Subcutaneous adipose tissue (tissue), 4 donors: ENCODE measurements around the gene TBX2. TPM values are rescaled to one million over a fixed set of nuclear protein-coding genes. Genes with fewer than 3 reads are reported as not detected.
A peak's percentile ranks its signal among the peaks of the same experiment; 100 is the strongest.

Experiments
- CTCF ChIP-seq: fragments of 450-650 bp; IDR thresholded peaks from one replicate; pipeline ENCODE4 v1.5.1; 2016; ENCODE audit warnings: low read depth, mild to moderate bottlenecking, control low read depth, antibody characterized with exemption, moderate library complexity
- total RNA-seq, 4 donors: library from RNA; depleted of rRNA; stranded (reverse); fragments of >200 nt; gene quantifications; one replicate each; pipeline ENCODE4 v1.1.0, GENCODE V29; 2016

The TBX2 gene
- total RNA-seq, 4 donors from 2014 or later, result 2.5 to 16.2 (median 4.1) TPM

DNA sequence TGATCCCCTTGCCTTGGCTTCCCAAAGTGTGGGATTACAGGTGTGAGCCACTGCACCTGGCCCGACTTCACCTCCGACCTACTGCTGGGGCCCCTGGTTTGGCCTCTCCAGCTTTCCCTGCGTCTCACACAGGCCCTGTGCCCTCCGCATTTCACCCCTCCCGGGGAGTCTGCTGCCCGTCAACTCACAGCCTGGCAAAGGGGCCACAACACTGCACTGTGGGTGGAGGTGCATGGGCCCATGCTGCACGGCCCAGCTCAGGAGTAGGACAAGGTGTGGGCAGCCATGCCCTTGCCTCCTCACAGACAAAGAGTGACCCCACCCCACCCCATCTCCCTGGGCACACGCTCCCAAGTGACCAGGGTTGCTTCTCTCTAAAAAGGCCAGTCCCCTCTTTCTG, 12.6 kb upstream of the TBX2 start:
- TF ChIP-seq CTCF, result no peak

DNA sequence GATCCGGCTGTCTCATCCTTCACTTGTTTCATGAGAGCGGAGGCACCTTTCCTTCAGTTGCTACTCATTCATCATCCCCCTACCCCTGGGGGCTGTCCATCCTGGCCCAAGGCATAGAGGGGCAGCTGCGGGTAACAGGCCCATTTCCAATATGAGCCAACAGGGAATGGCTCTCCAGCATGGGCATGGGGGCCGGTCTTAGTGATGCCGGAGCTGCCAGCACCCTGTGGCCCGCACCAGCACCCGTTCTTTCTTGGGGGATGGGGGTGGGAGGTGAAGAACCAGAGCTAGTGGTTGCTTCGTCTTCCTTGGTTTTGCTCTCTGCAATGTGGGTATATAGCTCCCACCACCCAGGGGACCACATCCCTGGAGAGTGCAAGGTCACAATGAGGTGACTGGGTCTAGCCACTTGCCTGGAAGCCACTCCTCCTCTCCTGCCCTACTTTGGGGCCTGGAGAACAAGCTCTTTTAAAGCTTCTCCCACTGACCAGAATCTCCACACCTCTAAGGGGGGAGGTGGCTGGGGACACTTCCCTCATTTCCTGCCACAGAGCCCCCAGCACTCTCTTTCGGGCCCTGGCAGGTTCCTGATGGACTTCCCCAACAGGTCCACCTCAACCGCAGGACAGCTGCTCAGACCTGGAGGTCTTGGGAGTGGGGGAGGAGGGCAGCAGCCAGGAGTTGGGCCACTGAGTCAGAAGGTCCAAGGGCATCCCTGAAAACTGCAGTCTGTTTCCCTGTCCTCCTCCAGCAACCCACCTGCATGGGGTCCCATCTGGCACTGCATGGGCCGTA, 11.9 kb upstream of the TBX2 start:
- no peak for TF ChIP-seq CTCF

- TF ChIP-seq CTCF, result peak; percentile 18
Measured at GRCh38 chr17:61388561-61389356, 10.9 kb upstream of the TBX2 start.

GRCh38 chr17:61389670-61390478, 9.8 kb upstream of the TBX2 start:
- TF ChIP-seq CTCF, result peak; percentile 82

DNA sequence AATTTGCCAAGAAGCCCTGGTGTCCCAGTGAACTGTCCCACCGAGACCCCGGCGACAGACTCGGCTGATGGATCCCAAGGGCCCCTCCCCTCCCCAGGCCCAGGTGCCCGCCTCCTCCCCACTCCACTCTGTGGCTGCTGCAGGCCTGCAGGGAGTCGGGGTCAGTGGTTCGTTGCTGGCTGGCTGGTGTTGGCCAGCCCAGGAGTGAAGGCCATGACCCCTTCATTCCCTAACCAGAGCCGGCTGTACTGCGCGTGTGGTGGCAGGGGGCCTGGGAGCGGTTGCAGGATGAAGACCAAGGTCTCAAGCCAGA, 9.2 kb upstream of the TBX2 start:
- no peak for TF ChIP-seq CTCF

DNA sequence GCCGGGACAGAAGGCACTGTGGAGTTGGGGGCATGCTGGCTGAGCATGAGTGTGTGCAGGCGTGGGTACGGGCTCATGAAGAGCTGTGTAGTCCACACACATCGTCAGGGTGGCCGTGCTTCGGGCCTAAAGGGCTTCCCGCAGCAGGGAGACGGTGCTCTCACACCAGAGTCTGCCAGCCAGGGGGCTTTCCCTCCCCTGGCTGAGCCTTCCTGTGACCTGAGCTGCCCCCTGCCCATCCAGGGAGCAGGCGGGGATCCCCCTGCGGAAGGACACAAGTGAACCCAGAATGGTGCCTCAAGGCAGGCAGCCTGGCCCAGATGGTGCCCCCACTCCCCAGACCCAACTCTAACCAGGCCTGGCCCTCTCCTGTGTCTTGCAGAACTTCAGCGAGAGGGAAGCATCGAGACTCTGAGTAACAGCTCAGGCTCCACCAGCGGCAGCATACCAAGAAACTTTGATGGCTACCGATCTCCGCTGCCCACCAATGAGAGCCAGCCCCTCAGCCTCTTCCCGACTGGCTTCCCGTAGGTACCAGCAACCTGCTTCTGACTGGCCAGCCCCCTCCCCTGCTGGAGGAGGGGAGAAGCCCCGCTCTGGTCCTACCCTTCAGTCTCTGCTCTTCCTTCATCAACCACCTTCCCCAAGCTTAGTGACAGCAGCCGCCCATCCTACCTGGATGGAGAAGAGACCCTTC, 7.9 kb upstream of the TBX2 start:
- TF ChIP-seq CTCF, result no peak
